K562 (cell line): ENCODE data around the gene PARD3B. TPM values are rescaled to one million over a fixed set of nuclear protein-coding genes. Genes with fewer than 3 reads are reported as not detected.
A peak's percentile ranks its signal among the peaks of the same experiment; 100 is the strongest.

Experiments used
- ATAC-seq: fragments of 200-7000 bp; cut with Tn5 transposase; 3 replicates; pipeline ENCODE4 v1.9.1; 2020; ENCODE audit warnings: moderate library complexity
- BruUV-seq: library from RNA; stranded (reverse); fragments of 400-500 nt; replicated peaks from 2 replicates; lab custom pipeline; 2021; lab: Mats Ljungman, UMichigan
- CTCF ChIA-PET: fragments of 300-600 bp; formaldehyde crosslinking; extraction: SDS; loops from one replicate; lab custom pipeline; 2021; ENCODE audit warnings: low intra/inter-chr PET ratio; lab: Yijun Ruan, JAX
- POLR2A ChIA-PET: fragments of 300-600, 350-650 bp; sonication (Branson Sonifier 250); formaldehyde crosslinking; extraction: SDS; loops from one replicate; lab custom pipeline; 2021; ENCODE audit warnings: antibody characterized with exemption, inconsistent platforms; lab: Yijun Ruan, JAX
- DNase-seq, 4 experiments: peaks; one replicate each; pipeline versions ENCODE4 v3.0.0 to v3.0.0-alpha.2; 2011 to 2018; ENCODE audit warnings: low spot score in 3 of 4, mixed read lengths in 3 of 4; ENCODE audit errors: extremely low read depth in 1 of 4
- FAIRE-seq: peaks from 2 replicates; lab custom pipeline; 2011; peaks lifted over from hg19 to GRCh38; lab: Jason Lieb, UNC
- H2AFZ ChIP-seq: 2 replicates; pipeline ENCODE4 v1.6.0; 2011; ENCODE audit warnings: low read depth, low read length, control low read depth, inconsistent platforms
- H3K27ac ChIP-seq: fragments of 200-600 bp; 3 replicates; pipeline ENCODE4 v1.8.0; 2011; ENCODE audit warnings: low read depth, mild to moderate bottlenecking, control low read depth, inconsistent platforms, low read length, moderate library complexity, mixed read lengths; ENCODE audit errors: extremely low read depth
- H3K27me3 ChIP-seq, 2 experiments: fragments of 300-600 bp in 1 of 2; 2 replicates in 1 of 2; 3 replicates in 1 of 2; pipeline versions ENCODE4 v1.6.0 to v1.8.0; 2011; ENCODE audit warnings: inconsistent platforms in 2 of 2, low read length in 2 of 2, mild to moderate bottlenecking in 1 of 2, mixed read lengths in 1 of 2, moderate library complexity in 1 of 2; ENCODE audit not compliant: control insufficient read depth in 2 of 2, insufficient read depth in 2 of 2
- H3K36me3 ChIP-seq: fragments of 300-600 bp; 3 replicates; pipeline ENCODE4 v1.8.0; 2011; ENCODE audit warnings: mild to moderate bottlenecking, low read length, inconsistent platforms; ENCODE audit not compliant: control insufficient read depth, insufficient read depth
- H3K4me1 ChIP-seq, 2 experiments: fragments of 200-600 bp in 1 of 2; replicated peaks in 1 of 2; 2 replicates in 1 of 2; 3 replicates in 1 of 2; pipeline versions ENCODE4 v1.5.1 to v1.8.0; 2011; ENCODE audit warnings: inconsistent platforms in 2 of 2, low read length in 2 of 2, mild to moderate bottlenecking in 1 of 2, mixed read lengths in 1 of 2, moderate library complexity in 1 of 2; ENCODE audit not compliant: control insufficient read depth in 2 of 2, insufficient read depth in 2 of 2
- H3K4me2 ChIP-seq: 2 replicates; pipeline ENCODE4 v1.6.1; 2011; ENCODE audit warnings: low read length, control low read depth, inconsistent platforms, mixed read lengths; ENCODE audit not compliant: insufficient read depth
- H3K4me3 ChIP-seq: fragments of 200-600 bp; sonication (generic), shearing (Covaris generic); 2 replicates; pipeline ENCODE4 v1.5.1; 2016; ENCODE audit warnings: control low read depth, inconsistent platforms
- H3K79me2 ChIP-seq: fragments of 200-600 bp; 3 replicates; pipeline ENCODE4 v1.8.0; 2011; ENCODE audit warnings: low read length, inconsistent platforms; ENCODE audit not compliant: control insufficient read depth, insufficient read depth
- H3K9ac ChIP-seq, 2 experiments: 2 replicates each; pipeline versions ENCODE4 v1.6.0 to v1.6.1; 2011; ENCODE audit warnings: low read depth in 2 of 2, low read length in 2 of 2, control low read depth in 1 of 2, inconsistent platforms in 1 of 2, mild to moderate bottlenecking in 1 of 2, mixed read lengths in 1 of 2; ENCODE audit not compliant: insufficient read depth in 1 of 2
- H3K9me1 ChIP-seq: one replicate; pipeline ENCODE4 v1.6.0; 2011; ENCODE audit warnings: inconsistent platforms, mild to moderate bottlenecking, low read length, moderate library complexity; ENCODE audit not compliant: control insufficient read depth, insufficient read depth
- H3K9me3 ChIP-seq: replicated peaks from 2 replicates; pipeline ENCODE4 v1.5.1; 2011; ENCODE audit warnings: low read depth, low read length, inconsistent platforms; ENCODE audit not compliant: control insufficient read depth, insufficient read depth
- H4K20me1 ChIP-seq: replicated peaks from 2 replicates; pipeline ENCODE4 v1.6.1; 2011; ENCODE audit warnings: low read length, inconsistent platforms, mixed read lengths; ENCODE audit not compliant: control insufficient read depth, insufficient read depth
- CEBPB ChIP-seq: fragments of 450-650 bp; IDR thresholded peaks from 2 replicates; pipeline ENCODE4 v1.6.1; 2016; ENCODE audit warnings: missing genetic modification characterization, missing compliant biosample characterization
- FOSL1 ChIP-seq: fragments of 200-800 bp; sonication (Bioruptor generic); conservative IDR thresholded peaks from 2 replicates; pipeline ENCODE4 v1.6.1; 2016; ENCODE audit warnings: missing genetic modification characterization, missing compliant biosample characterization
- IRF2 ChIP-seq: sonication (generic); formaldehyde crosslinking; IDR thresholded peaks from 2 replicates; pipeline ENCODE4 v1.8.1; 2022; ENCODE audit warnings: mild to moderate bottlenecking, missing genetic modification reagents
- JUN ChIP-seq, 2 experiments: sonication (generic) in 1 of 2; formaldehyde crosslinking in 1 of 2; IDR thresholded peaks; 2 replicates each; pipeline versions ENCODE4 v1.6.1 to v1.8.0; 2012 to 2022; ENCODE audit warnings: borderline replicate concordance in 2 of 2, mild to moderate bottlenecking in 2 of 2, improper control_type of control experiment in 1 of 2, low read depth in 1 of 2, low read length in 1 of 2, missing genetic modification reagents in 1 of 2
- JUND ChIP-seq, 2 experiments: IDR thresholded peaks; 2 replicates in 1 of 2; 3 replicates in 1 of 2; pipeline ENCODE4 v1.6.1; 2011; ENCODE audit warnings: borderline replicate concordance in 2 of 2, low read depth in 2 of 2, low read length in 2 of 2, improper control_type of control experiment in 1 of 2, missing biosample characterization in 1 of 2, missing genetic modification characterization in 1 of 2, missing genetic modification reagents in 1 of 2
- RFX1 ChIP-seq: fragments of 450-650 bp; IDR thresholded peaks from 2 replicates; pipeline ENCODE4 v1.6.1; 2016; ENCODE audit warnings: mild to moderate bottlenecking, moderate library complexity
- ZSCAN32 ChIP-seq: fragments of 450-650 bp; formaldehyde crosslinking; IDR thresholded peaks from 2 replicates; pipeline ENCODE4 v1.4.0; 2020; ENCODE audit warnings: mild to moderate bottlenecking, moderate library complexity
- WGBS: fragments of 100-300 bp; shearing (Covaris generic); methylation state at CpG from one replicate; pipeline ENCODE4 v1.1.6; 2016; ENCODE audit warnings: low coverage, mixed read lengths; ENCODE audit not compliant: insufficient coverage; ENCODE audit errors: missing lambda C conversion rate; 5-methylcytosine and 5-hydroxymethylcytosine counted together
- in situ Hi-C: fragments of 300-500 bp; cut with MboI; formaldehyde crosslinking; loops from 4 replicates; pipeline ENCODE4 v1.15.0; 2018; ENCODE audit warnings: inconsistent platforms, mixed read lengths
- intact Hi-C: fragments of 100-400 bp; cut with micrococcal nuclease; formaldehyde crosslinking; loops from 2 replicates; pipeline ENCODE4 v1.14.2; 2022
- polyA plus RNA-seq, 8 experiments: library from polyadenylated mRNA; depleted of rRNA in 4 of 8; stranded (reverse) in 5 of 8; unstranded in 3 of 8; fragments of >200 nt; fragmentation: Nextera tagmentation in 2 of 8; fragmentation: Illumina TruSeq in 1 of 8; extraction: Ambion mirVana in 2 of 8; extraction: Trizol in 1 of 8; gene quantifications; 2 replicates each; pipeline versions ENCODE4 v1.2.1 to v1.2.3, GENCODE V29; 2011 to 2014; ENCODE audit warnings: inconsistent platforms in 1 of 8, missing spikeins in 1 of 8
- total RNA-seq, 7 experiments: library from RNA; depleted of rRNA in 6 of 7; stranded (reverse); fragments of >200 nt in 6 of 7; fragmentation: Illumina TruSeq in 2 of 7; extraction: Trizol in 2 of 7; gene quantifications; 2 replicates each; pipeline versions ENCODE4 v1.2.1 to v1.2.3, GENCODE V29; 2011 to 2021; ENCODE audit warnings: low replicate concordance in 1 of 7

Gene PARD3B
- total and polyA plus RNA-seq, 9 of the 15 experiments (the other 6 are each of a cell fraction or from before 2014, with no cell fraction given): 0.15 to 3.0 (median 1.1) TPM

DNA sequence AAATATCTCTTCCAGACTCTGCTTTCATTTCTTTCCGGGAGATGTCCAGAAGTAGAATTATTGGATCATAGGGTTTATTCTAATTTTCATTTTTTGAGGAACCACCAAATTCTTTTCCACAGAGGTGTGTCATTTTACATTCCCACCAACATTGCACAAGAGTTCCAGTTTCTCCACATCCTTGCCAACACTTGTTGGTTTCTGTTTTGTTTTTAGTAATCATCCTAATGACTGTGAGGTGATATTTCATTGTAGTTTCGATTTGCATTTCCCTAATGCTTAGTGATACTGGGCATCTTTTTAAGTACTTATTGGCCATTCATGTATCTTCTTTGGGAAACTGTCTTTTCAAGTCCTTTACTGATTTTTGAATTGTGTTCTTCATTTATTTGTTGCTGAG lies 513.1 kb downstream of the PARD3B start:
- Histone ChIP-seq H3K4me3 (no peak overlapping the region), H3K4me1 (no peaks in the 10 kb centered on the region), H3K36me3 (no peaks in the 10 kb centered on the region), H3K79me2 (no peaks in the 10 kb centered on the region), H3K27me3 (no peaks in the 10 kb centered on the region), H2AFZ (no peak overlapping the region), H4K20me1 (no peaks in the 10 kb centered on the region), H3K9me1 (no peaks in the 10 kb centered on the region), H3K4me2 (no peak overlapping the region), H3K27ac (no peak overlapping the region), H3K9me3 (no peaks in the 10 kb centered on the region), H3K9ac (no peak overlapping the region)
- ATAC-seq: no peak
- TF ChIP-seq IRF2 (no peak), CEBPB (tag) (peak; percentile 38)
- intact Hi-C loops (no loop called here), in situ Hi-C loops (no loop called here)
- CTCF ChIA-PET: no interaction called here
- no peak for FAIRE-seq
- no TSS peak for BruUV-seq
- POLR2A ChIA-PET: no interaction called here
- DNase-seq: no peak
- WGBS: 18% methylated on average over 2 of the region's 2 CpGs

DNA sequence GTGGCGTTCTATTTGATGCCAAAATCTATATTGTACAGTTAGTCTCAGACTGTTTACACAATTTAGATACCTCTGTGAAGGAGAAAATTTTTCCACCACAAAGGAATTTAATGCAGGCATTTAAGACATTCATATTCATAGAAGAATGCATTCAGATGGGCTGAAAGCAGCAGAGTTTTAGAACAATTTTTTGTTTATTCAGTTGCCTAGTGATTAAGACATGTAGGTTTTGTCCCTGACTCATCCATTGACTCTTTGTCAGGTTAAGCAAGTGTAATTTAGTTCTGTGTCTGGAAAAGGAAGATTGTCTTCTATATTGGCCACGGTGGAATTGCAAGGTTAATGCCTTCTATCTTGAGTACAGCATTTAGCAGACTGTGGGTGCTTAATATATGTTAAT lies 515.0 kb downstream of the PARD3B start:
- Histone ChIP-seq H3K4me2 (no peak overlapping the region), H3K27ac (no peak overlapping the region), H3K79me2 (no peaks in the 10 kb centered on the region), H3K27me3 (no peaks in the 10 kb centered on the region), H3K9ac (no peak overlapping the region), H4K20me1 (no peaks in the 10 kb centered on the region), H3K4me1 (no peaks in the 10 kb centered on the region), H3K36me3 (no peaks in the 10 kb centered on the region), H2AFZ (no peak overlapping the region), H3K4me3 (no peak overlapping the region), H3K9me3 (no peaks in the 10 kb centered on the region), H3K9me1 (no peaks in the 10 kb centered on the region)
- DNase-seq (no peak), FAIRE-seq (no peak), ATAC-seq (no peak)
- in situ Hi-C loops (no loop called here), intact Hi-C loops (no loop called here)
- no peak for TF ChIP-seq JUND (IDR thresholded peaks at IDR 0.05; ENCODE audit: borderline replicate concordance, low read depth, low read length)
- no peak for TF ChIP-seq JUND (tag; IDR thresholded peaks at IDR 0.05; ENCODE audit: borderline replicate concordance, low read depth, low read length)
- peak; percentile 24; the same call in 1 of the 2 replicates for TF ChIP-seq RFX1
- TF ChIP-seq ZSCAN32 (CRISPR knock-in tag): peak; percentile 75; the same call in 1 of the 2 replicates
- TF ChIP-seq JUN (IDR thresholded peaks at IDR 0.05; ENCODE audit: borderline replicate concordance, low read depth, low read length): no peak
- no peak for TF ChIP-seq JUN (CRISPR knock-in tag; IDR thresholded peaks at IDR 0.05; ENCODE audit: borderline replicate concordance)
- peak; percentile 22; the same call in 1 of the 2 replicates for TF ChIP-seq FOSL1
- POLR2A ChIA-PET: no interaction called here
- CTCF ChIA-PET: no interaction called here
- BruUV-seq: no TSS peak
- WGBS: 33% methylated on average over 2 of the region's 2 CpGs
